GM21515 (cell line): ENCODE data around the gene ZNF709.
A peak's percentile ranks its signal among the peaks of the same experiment; 100 is the strongest.
"Not testable (repeated sequence)": the region's sequence is repeated elsewhere in the genome, so short reads cannot be mapped to it uniquely, and the experiment has no call there.

Experiments used
- ATAC-seq: cut with Tn5 transposase; IDR thresholded peaks from one replicate; pipeline ENCODE4 v1.9.1; 2021; ENCODE audit not compliant: unreplicated experiment

Gene ZNF709

GRCh38 chr19:12484371-12485051, at the start of gene ZNF709:
Gene ZNF709 (minus strand): TSS chr19:12484816. CDS start chr19:12484657, 159 bp downstream.
- ATAC-seq: peak; percentile 93

GRCh38 chr19:12527034-12527836, 42.6 kb upstream of the ZNF709 start:
- no peak for ATAC-seq

- ATAC-seq: no peak
These were observed 41.9 kb upstream of the ZNF709 start for GRCh38 chr19:12526542-12526941.

- ATAC-seq: no peak
These were observed 37.4 kb upstream of the ZNF709 start for GRCh38 chr19:12521996-12522395.

GRCh38 chr19:12513531-12514061, 29.0 kb upstream of the ZNF709 start:
- ATAC-seq: no peak

- ATAC-seq: no peak
These were observed 12.4 kb upstream of the ZNF709 start for GRCh38 chr19:12497032-12497431.

GRCh38 chr19:12496480-12496879, 11.9 kb upstream of the ZNF709 start:
- no peak for ATAC-seq

GRCh38 chr19:12495002-12495802, 10.6 kb upstream of the ZNF709 start:
- ATAC-seq: peak; percentile 91

GRCh38 chr19:12494260-12494860, 9.7 kb upstream of the ZNF709 start:
- no peak for ATAC-seq

GRCh38 chr19:12486265-12486783, 1.7 kb upstream of the ZNF709 start:
- ATAC-seq: not testable (repeated sequence)

GRCh38 chr19:12485571-12485970, 955 bp upstream of the ZNF709 start:
- ATAC-seq: no peak

GRCh38 chr19:12485052-12485416, 418 bp upstream of the ZNF709 start:
- ATAC-seq: peak; percentile 25

- no peak for ATAC-seq
These were observed 625 bp downstream of the ZNF709 start for GRCh38 chr19:12484011-12484370.

- ATAC-seq: no peak
These were observed 2.1 kb downstream of the ZNF709 start for GRCh38 chr19:12482509-12482886.

- ATAC-seq: no peak
These were observed 2.7 kb downstream of the ZNF709 start for GRCh38 chr19:12481781-12482508.

GRCh38 chr19:12478234-12478941, 6.2 kb downstream of the ZNF709 start:
- ATAC-seq: no peak

- ATAC-seq: not testable (repeated sequence)
These were observed 17.0 kb downstream of the ZNF709 start for GRCh38 chr19:12467651-12468050.

- no peak for ATAC-seq
These were observed 19.4 kb downstream of the ZNF709 start for GRCh38 chr19:12465211-12465610.

GRCh38 chr19:12464769-12465168, 19.8 kb downstream of the ZNF709 start:
- no peak for ATAC-seq
